GM10266 (cell line): Measurements from ENCODE around the gene ATRX.
"Not testable (repeated sequence)": the region's sequence is repeated elsewhere in the genome, so short reads cannot be mapped to it uniquely, and the experiment has no call there.

Source experiments
- DNase-seq: peaks from one replicate; pipeline ENCODE4 v3.0.0; 2012; ENCODE audit errors: extremely low spot score
- TF ChIP-seq, protein P1 (sequence below): IDR thresholded peaks from 2 replicates; pipeline ENCODE4 v1.5.1; 2012; ENCODE audit warnings: mild to moderate bottlenecking, low read depth; ENCODE audit not compliant: control insufficient read depth, insufficient read depth; ENCODE audit errors: missing control alignments

The ATRX gene

DNA sequence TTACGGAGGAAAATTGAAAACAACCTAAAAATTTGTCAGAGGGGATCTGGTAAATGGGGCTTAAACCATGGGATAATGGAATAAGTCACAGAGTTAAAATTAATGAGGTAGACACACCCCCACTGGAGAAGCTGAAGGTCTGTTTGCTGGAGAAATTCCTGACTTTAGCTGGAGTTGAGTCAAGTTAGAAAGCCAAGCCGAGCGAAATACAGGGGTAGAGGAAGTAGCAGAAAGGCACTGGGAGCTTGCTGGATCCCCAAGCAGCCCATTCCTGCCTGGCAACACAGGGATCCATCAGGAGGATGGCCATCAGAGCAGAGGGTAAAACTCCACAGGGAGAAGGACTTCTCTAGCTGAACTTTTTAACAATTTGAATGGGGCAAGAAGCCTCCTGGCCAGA is 163.8 kb downstream of the ATRX start:
- TF ChIP-seq, protein P1, sequence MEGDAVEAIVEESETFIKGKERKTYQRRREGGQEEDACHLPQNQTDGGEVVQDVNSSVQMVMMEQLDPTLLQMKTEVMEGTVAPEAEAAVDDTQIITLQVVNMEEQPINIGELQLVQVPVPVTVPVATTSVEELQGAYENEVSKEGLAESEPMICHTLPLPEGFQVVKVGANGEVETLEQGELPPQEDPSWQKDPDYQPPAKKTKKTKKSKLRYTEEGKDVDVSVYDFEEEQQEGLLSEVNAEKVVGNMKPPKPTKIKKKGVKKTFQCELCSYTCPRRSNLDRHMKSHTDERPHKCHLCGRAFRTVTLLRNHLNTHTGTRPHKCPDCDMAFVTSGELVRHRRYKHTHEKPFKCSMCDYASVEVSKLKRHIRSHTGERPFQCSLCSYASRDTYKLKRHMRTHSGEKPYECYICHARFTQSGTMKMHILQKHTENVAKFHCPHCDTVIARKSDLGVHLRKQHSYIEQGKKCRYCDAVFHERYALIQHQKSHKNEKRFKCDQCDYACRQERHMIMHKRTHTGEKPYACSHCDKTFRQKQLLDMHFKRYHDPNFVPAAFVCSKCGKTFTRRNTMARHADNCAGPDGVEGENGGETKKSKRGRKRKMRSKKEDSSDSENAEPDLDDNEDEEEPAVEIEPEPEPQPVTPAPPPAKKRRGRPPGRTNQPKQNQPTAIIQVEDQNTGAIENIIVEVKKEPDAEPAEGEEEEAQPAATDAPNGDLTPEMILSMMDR: no peak
- no peak for DNase-seq

DNA sequence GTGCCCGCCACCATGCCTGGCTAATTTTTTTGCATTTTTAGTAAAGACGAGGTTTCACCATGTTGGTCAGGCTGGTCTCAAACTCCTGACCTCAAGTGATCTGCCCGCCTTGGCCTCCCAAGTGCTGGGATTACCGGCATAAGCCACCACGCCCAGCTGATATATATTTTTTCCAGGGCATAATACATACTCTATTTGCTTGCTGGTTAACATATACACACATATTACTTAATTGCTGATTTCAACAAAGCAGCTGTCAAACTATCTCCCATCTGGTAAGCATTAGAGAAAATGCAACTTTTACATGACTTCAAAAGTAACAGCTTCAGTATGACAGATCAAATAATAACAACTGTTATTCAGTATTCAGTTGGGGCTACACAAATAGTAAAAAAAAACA is 164.6 kb downstream of the ATRX start:
- not testable (repeated sequence) for DNase-seq

- no peak for DNase-seq
- TF ChIP-seq, protein P1: no peak
These were observed 168.8 kb downstream of the ATRX start for GRCh38 chrX:77617206-77617605.

DNA sequence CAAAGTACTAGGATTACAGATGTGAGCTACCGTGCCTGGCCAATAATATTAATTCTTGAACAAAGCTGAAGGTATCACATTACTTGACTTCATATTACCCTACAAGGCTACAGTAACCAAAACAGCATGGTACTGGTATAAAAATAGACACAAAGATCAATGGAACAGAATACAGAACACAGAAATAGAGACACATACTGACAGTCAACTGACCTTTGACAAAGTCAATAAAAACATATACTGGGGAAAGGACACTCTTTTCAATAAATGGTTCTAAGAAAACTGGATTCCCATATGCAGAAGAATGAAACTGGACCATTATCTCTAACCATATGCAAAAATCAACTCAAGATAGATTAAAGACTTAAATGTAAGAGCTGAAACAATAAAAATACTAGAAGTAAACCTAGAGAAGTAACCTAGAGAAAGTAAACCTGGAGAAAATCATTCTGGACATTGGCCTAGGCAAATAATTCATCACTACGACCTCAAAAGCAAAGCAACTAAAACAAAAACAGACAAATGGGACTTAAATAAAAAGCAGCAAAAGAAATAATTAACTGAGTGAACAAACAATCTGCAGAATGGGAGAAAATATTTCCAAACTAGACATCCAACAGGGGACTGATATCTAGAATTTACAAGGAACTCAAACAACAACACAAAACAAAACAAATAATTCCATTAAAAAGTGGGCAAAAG is 182.2 kb downstream of the ATRX start:
- TF ChIP-seq, protein P1: no peak

GRCh38 chrX:77597511-77597910 is 188.5 kb downstream of the ATRX start:
- no peak for DNase-seq
- TF ChIP-seq, protein P1: no peak

More for the DNA sequence above, 182.2 kb downstream of the ATRX start:
- DNase-seq: no peak

- DNase-seq: no peak
- TF ChIP-seq, protein P1: no peak
These were observed 188.9 kb downstream of the ATRX start for GRCh38 chrX:77597090-77597489.

GRCh38 chrX:77595848-77596247 is 190.2 kb downstream of the ATRX start:
- DNase-seq: no peak
- TF ChIP-seq, protein P1: no peak

GRCh38 chrX:77572322-77572721 is 213.7 kb downstream of the ATRX start:
- DNase-seq: no peak
- TF ChIP-seq, protein P1: no peak
